B cell (primary cell): Measurements from ENCODE around the gene FCN1.
"Not testable (repeated sequence)": the region's sequence is repeated elsewhere in the genome, so short reads cannot be mapped to it uniquely, and the experiment has no call there.

ENCODE experiments used
- EZH2 ChIP-seq: IDR thresholded peaks from 2 replicates; pipeline ENCODE4 v1.6.1; 2012; ENCODE audit warnings: borderline replicate concordance, low read depth, mild to moderate bottlenecking, moderate library complexity, low read length; ENCODE audit not compliant: insufficient read depth, poor library complexity, severe bottlenecking
- TF ChIP-seq, protein P1 (sequence below): fragments of 200-600 bp; IDR thresholded peaks from one replicate; pipeline ENCODE4 v1.8.0; 2022; ENCODE audit warnings: antibody characterized with exemption, mild to moderate bottlenecking

DNA sequence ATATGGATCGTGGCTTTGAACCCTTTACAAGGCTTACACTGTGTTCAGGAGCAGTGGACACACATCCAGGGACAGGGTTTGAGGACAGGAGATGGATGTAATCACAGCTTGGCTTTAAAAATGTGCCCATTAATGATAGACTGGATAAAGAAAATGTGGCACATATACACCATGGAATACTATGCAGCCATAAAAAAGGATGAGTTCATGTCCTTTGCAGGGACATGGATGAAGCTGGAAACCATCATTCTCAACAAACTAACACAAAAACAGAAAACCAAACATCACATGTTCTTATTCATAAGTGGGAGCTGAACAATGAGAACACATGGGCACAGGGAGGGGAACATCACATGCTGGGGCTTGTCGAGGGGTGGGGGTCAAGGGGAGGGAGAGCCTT is 60.3 kb downstream of the FCN1 start:
- TF ChIP-seq, protein P1, sequence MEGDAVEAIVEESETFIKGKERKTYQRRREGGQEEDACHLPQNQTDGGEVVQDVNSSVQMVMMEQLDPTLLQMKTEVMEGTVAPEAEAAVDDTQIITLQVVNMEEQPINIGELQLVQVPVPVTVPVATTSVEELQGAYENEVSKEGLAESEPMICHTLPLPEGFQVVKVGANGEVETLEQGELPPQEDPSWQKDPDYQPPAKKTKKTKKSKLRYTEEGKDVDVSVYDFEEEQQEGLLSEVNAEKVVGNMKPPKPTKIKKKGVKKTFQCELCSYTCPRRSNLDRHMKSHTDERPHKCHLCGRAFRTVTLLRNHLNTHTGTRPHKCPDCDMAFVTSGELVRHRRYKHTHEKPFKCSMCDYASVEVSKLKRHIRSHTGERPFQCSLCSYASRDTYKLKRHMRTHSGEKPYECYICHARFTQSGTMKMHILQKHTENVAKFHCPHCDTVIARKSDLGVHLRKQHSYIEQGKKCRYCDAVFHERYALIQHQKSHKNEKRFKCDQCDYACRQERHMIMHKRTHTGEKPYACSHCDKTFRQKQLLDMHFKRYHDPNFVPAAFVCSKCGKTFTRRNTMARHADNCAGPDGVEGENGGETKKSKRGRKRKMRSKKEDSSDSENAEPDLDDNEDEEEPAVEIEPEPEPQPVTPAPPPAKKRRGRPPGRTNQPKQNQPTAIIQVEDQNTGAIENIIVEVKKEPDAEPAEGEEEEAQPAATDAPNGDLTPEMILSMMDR: not testable (repeated sequence)
- TF ChIP-seq EZH2: not testable (repeated sequence)
